ENCODE results near the gene PALLD.

- TF ChIP-seq CTCF (IDR thresholded peaks at IDR 0.05): no peak
- no peak for TF ChIP-seq EZH2 (IDR thresholded peaks at IDR 0.05)
- no peak for TF ChIP-seq EZH2phosphoT487 (IDR thresholded peaks at IDR 0.05)
Observed at GRCh38 chr4:168900080-168900479, 403.2 kb downstream of the PALLD start.
